ENCODE data around the gene PLEKHA7. TPM values are rescaled to one million over a fixed set of nuclear protein-coding genes. Genes with fewer than 3 reads are reported as not detected.
A peak's percentile ranks its signal among the peaks of the same experiment; 100 is the strongest.

Gene PLEKHA7
- polyA plus RNA-seq, 1 donor (not counting 4 experiments of a cell fraction or from before 2014, with no cell fraction given): 1.4 TPM

- H3K4me3 ChIP-seq (ENCODE audit: control insufficient read depth in 2 of 3, extremely low read depth in 1 of 3, insufficient read depth in 2 of 3, low read depth in 1 of 3, low read length in 3 of 3): peak overlapping the region; percentile 75 to 100 (median 93)
- H3K9me3 ChIP-seq (ENCODE audit: control insufficient read depth, low read depth, low read length): no peaks in the 10 kb centered on the region
- peaks cover 43% of the 10 kb centered on the region for H3K79me2 ChIP-seq (ENCODE audit: control insufficient read depth, insufficient read depth, low read length)
- no peak for DNase-seq (ENCODE audit: low read depth, low spot score)
- peaks cover 4% of the 10 kb centered on the region for H4K20me1 ChIP-seq (ENCODE audit: control insufficient read depth, extremely low read depth, insufficient read depth, low read length)
- H3K4me2 ChIP-seq (ENCODE audit: control insufficient read depth, extremely low read depth, insufficient read depth, low read depth, low read length): peak overlapping the region; percentile 85
- dilution Hi-C loops (cut with MboI; ENCODE audit: extremely low pct_ligation_motif_present, low sequenced_read_pairs): no loop called here
- FAIRE-seq: no peak
- no peak for TF ChIP-seq EZH2 (IDR thresholded peaks at IDR 0.05; ENCODE audit: low read length)
- no peaks in the 10 kb centered on the region for H3K27me3 ChIP-seq (ENCODE audit: control insufficient read depth, extremely low read depth, insufficient read depth, low read length)
- H3K9me1 ChIP-seq (ENCODE audit: control insufficient read depth, extremely low read depth, insufficient read depth, low read length): no peaks in the 10 kb centered on the region
- H3K27ac ChIP-seq (ENCODE audit: control insufficient read depth, insufficient read depth, low read length): peak overlapping the region; percentile 99
- peak overlapping the region; percentile 98 for H3K9ac ChIP-seq (ENCODE audit: control insufficient read depth, extremely low read depth, insufficient read depth, low read length)
- peaks cover 9% of the 10 kb centered on the region for H3K4me1 ChIP-seq (ENCODE audit: control insufficient read depth, extremely low read depth, insufficient read depth, low read length)
- peak overlapping the region; percentile 99 for H2AFZ ChIP-seq (ENCODE audit: control insufficient read depth, low read length)
- H3K36me3 ChIP-seq (ENCODE audit: control insufficient read depth in 2 of 2, extremely low read depth in 1 of 2, insufficient read depth in 2 of 2, low read length in 2 of 2): peaks cover 0 to 3% of the 10 kb centered on the region in 2 experiments
These were observed 276.4 kb downstream of the PLEKHA7 start for GRCh38 chr11:16737818-16738192.

Other genes starting within 250 kb of the PLEKHA7 start
- 1,124 to 1,288 TPM (median 1,214 TPM) in 3 replicates for gene RPS13, start 63.3 kb upstream of the PLEKHA7 start, polyA plus RNA-seq
- gene PIK3C2A, start 193.6 kb upstream of the PLEKHA7 start, polyA plus RNA-seq: 27.9 to 44.7 TPM (median 33.2 TPM) in 3 replicates

Measured in keratinocyte (primary cell).